Peyer's patch (tissue), 4 donors: Measurements from ENCODE around the gene SLC26A2.

Source experiments
- POLR2A ChIP-seq, 2 donors: fragments of 450-650 bp; IDR thresholded peaks; one replicate each; pipeline ENCODE4 v1.5.1; 2017; ENCODE audit warnings: antibody characterized with exemption in 2 of 2, mild to moderate bottlenecking in 2 of 2, moderate library complexity in 2 of 2
- TF ChIP-seq, protein P1 (sequence below), 6 experiments: fragments of 450-650 bp in 4 of 6; fragments of 200-600 bp in 2 of 6; sonication (generic) in 1 of 6; IDR thresholded peaks; one replicate each; pipeline ENCODE4 v1.5.1; 2017 to 2019; ENCODE audit warnings: antibody characterized with exemption in 6 of 6, mild to moderate bottlenecking in 3 of 6, moderate library complexity in 1 of 6

- TF ChIP-seq, protein P1, sequence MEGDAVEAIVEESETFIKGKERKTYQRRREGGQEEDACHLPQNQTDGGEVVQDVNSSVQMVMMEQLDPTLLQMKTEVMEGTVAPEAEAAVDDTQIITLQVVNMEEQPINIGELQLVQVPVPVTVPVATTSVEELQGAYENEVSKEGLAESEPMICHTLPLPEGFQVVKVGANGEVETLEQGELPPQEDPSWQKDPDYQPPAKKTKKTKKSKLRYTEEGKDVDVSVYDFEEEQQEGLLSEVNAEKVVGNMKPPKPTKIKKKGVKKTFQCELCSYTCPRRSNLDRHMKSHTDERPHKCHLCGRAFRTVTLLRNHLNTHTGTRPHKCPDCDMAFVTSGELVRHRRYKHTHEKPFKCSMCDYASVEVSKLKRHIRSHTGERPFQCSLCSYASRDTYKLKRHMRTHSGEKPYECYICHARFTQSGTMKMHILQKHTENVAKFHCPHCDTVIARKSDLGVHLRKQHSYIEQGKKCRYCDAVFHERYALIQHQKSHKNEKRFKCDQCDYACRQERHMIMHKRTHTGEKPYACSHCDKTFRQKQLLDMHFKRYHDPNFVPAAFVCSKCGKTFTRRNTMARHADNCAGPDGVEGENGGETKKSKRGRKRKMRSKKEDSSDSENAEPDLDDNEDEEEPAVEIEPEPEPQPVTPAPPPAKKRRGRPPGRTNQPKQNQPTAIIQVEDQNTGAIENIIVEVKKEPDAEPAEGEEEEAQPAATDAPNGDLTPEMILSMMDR (IDR thresholded peaks at IDR 0.05), result no peak
- no peak for TF ChIP-seq POLR2A (IDR thresholded peaks at IDR 0.05)
These were observed 23.9 kb upstream of the SLC26A2 start for GRCh38 chr5:149936700-149937091.
